HuH-7.5 (cell line): ENCODE measurements around the gene GPR27.

Experiments used
- DNase-seq: peaks from one replicate; pipeline ENCODE4 v3.0.0; 2011; ENCODE audit warnings: low spot score

GPR27 gene, protein sequence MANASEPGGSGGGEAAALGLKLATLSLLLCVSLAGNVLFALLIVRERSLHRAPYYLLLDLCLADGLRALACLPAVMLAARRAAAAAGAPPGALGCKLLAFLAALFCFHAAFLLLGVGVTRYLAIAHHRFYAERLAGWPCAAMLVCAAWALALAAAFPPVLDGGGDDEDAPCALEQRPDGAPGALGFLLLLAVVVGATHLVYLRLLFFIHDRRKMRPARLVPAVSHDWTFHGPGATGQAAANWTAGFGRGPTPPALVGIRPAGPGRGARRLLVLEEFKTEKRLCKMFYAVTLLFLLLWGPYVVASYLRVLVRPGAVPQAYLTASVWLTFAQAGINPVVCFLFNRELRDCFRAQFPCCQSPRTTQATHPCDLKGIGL

DNA sequence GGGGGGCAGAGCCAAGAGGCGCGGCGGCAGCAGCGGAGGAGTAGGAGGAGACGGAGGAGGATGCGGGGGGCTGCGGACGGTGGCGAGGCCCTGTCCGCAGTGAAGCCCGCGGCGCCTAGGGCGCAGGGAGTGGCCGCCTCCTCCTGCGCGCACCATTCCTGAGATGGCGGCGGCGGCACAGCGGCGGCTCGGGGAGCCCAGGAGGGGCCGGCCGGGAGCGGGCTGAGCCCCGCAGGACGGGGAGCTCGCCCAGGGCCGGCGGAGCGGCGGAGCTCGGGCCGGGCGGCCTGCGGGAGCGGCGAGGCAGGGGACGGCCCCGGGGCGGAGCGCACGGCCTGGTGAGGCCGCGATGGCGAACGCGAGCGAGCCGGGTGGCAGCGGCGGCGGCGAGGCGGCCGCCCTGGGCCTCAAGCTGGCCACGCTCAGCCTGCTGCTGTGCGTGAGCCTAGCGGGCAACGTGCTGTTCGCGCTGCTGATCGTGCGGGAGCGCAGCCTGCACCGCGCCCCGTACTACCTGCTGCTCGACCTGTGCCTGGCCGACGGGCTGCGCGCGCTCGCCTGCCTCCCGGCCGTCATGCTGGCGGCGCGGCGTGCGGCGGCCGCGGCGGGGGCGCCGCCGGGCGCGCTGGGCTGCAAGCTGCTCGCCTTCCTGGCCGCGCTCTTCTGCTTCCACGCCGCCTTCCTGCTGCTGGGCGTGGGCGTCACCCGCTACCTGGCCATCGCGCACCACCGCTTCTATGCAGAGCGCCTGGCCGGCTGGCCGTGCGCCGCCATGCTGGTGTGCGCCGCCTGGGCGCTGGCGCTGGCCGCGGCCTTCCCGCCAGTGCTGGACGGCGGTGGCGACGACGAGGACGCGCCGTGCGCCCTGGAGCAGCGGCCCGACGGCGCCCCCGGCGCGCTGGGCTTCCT is at the start of gene GPR27:
Gene GPR27 (plus strand): TSS at position 155 of the 909 bp plus-strand sequence. CDS start 195 bp downstream, at position 350.
- DNase-seq: peak; percentile 27

- no peak for DNase-seq
These were observed 48.7 kb upstream of the GPR27 start for GRCh38 chr3:71704915-71705314.

GRCh38 chr3:71705681-71706080 is 48.0 kb upstream of the GPR27 start:
- DNase-seq: no peak

DNA sequence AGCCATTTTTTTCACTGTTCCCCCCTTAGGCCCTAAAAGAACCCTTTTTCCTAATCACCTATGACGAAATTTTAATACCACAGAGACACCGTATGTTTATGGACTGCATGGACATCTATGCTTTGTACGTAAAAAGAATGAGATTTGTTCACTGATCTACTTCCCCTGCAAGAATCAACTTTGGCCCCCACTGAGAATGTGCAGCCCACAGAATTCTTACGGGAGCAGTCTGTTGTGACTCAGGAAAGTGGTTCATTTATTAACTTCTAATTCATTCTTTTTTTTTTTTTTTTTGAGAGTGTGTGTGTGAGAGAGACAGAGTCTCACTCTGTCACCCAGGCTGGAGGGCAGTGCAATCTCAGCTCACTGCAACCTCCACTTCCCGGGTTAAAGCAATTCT is 46.1 kb upstream of the GPR27 start:
- no peak for DNase-seq

- DNase-seq: no peak
These were observed 45.1 kb upstream of the GPR27 start for GRCh38 chr3:71708476-71709105.

DNA sequence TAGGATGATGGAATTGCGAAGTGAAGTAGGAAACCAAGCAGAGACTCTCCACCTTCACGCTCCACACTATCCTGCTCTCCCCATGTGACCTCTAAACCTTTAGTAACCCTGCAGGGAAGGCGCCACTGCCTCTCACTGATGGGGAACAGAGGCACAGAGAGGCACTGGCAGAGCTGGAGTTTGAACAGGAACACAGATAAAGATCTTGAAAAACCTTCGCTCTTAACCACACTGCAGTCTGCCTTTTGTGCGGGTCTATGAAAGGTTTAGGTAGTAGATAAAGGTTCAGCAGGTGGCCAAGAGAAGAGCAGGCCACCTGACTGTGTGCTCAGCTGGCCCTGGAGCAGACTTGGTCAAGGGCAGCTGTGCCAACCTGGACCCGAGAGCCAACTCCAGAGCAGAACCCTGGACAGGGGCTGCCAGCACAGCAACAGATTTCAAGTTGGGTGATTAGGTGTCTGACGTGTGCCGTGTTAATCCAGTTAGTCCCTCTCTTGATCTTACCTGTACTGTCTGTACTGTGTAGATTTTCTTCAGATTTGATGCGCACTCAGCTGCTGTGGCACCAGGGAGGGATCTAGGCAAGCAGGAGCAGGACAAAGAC is 43.6 kb upstream of the GPR27 start:
- DNase-seq: no peak

DNA sequence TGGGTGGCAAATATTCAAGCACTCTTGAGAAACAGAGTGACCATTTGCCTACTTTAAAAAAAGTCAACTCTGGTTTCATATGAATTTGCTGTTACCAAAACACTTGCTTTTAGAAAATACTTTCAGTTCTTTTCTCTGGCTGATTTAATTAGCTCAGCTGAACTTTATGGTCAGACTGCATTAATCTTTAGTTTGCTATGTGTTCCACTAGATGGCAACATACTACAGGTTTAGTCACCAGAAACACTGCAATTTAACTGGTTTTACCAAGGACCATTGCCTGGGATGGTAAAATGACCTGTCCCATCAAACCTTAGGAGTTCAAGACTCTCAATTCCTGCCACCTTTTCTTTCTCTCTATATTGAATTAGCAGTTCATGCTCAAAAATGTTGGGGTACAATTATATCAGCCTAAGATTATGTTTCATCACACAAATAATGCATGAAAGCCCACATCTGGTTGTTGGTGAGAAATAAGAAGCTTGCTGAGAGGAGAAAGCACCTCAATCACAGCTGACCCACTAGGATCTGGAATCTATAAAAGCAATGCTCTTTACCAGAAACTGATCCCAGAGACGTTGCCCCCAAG is 42.7 kb upstream of the GPR27 start:
- peak; percentile 15 for DNase-seq

DNA sequence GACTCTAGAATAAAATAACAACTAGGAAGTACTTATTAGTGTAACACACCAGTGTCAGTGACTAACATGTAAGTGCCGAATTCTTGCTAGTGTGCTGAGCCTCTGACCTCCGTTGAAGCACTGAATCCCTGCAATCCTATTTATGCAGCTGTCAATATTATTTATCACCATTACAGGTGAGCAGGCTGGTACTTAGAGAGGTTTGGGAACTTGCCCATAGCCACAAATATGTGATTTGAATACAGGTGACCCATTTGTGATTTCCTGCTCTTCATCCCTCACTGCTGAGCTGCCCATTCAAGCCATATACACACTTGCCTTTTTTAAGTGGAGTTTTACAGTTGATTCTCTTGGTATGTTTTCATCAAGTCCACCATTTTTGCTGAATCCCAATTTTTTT is 40.6 kb upstream of the GPR27 start:
- no peak for DNase-seq

- DNase-seq: no peak
These were observed 39.1 kb upstream of the GPR27 start for GRCh38 chr3:71714595-71714994.

- no peak for DNase-seq
These were observed 35.6 kb upstream of the GPR27 start for GRCh38 chr3:71718072-71718471.

DNA sequence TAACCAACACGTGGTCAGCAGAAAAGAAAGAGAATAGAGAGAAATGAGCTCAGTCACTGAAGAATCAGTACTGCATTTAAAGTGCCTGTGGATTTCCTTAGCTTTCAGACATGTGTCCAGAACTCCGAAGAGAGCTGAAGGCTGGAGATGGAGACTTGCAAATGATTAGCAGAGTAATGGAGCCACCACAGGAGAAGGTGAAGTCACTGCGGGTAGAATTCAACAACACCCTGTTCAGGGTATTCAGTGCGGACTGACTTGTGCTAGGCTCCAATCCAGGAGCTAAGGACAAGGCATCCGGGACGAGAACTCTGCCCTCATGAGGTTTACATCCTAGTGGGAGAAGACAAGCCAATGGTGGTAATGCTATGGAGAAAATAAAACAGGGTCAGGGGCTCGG is 32.7 kb upstream of the GPR27 start:
- DNase-seq: no peak

- no peak for DNase-seq
These were observed 32.0 kb upstream of the GPR27 start for GRCh38 chr3:71721651-71722157.

- no peak for DNase-seq
These were observed 31.0 kb upstream of the GPR27 start for GRCh38 chr3:71722693-71723092.

DNA sequence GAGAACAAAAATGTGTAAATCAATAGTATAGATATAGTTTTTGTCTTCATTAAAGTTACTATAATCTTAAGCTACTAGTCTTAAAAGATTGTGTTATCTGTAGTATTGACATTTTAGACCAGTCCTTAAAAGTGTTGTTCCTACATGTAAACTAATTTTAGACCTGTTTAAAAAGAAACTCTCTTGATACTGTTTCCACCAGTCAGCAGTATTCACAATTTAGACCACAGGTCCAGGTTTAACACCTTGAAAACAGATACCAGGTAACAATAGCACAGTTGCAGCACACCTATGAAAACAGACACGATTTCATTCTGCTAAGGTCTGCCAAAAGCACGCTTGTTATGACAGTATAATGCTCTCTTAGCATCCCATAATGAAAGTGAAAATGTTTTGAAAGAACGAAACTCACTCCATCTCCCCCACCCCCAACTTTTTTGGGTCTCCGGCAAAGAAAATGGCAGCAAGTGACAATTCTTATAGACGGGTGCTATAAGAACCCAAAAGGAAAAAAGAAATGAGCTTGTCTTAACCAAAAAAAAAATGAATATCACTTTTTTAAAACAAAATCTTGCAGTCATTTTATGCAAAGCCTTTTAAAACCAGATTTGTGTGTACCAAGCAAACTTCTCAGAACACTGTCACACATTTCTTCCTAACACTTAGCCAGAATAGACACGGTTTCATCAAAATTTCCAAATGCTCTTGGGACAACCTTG is 30.0 kb upstream of the GPR27 start:
- no peak for DNase-seq

DNA sequence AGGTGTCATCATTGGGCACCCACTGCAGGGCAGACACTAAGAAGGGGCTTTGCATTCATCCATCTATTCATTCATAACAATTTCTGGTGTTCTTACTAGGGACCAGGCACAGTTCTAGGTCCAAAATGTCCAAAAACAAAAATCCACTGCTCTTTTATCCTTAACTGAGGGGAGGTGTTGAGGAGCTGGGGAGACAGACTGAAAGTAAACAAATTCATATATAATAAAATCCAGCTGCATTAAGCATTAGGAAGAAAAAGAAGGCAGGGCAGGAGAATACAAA is 29.5 kb upstream of the GPR27 start:
- no peak for DNase-seq

GRCh38 chr3:71724584-71725270 is 28.9 kb upstream of the GPR27 start:
- peak; percentile 57 for DNase-seq

GRCh38 chr3:71725271-71725991 is 28.2 kb upstream of the GPR27 start, which contains the start of gene EIF4E3:
TSS of gene EIF4E3 (minus strand) at chr3:71725402. CDS start at chr3:71725367, 35 bp downstream.
- DNase-seq: peak; percentile 49

- DNase-seq: no peak
These were observed 27.5 kb upstream of the GPR27 start for GRCh38 chr3:71726146-71726545.

DNA sequence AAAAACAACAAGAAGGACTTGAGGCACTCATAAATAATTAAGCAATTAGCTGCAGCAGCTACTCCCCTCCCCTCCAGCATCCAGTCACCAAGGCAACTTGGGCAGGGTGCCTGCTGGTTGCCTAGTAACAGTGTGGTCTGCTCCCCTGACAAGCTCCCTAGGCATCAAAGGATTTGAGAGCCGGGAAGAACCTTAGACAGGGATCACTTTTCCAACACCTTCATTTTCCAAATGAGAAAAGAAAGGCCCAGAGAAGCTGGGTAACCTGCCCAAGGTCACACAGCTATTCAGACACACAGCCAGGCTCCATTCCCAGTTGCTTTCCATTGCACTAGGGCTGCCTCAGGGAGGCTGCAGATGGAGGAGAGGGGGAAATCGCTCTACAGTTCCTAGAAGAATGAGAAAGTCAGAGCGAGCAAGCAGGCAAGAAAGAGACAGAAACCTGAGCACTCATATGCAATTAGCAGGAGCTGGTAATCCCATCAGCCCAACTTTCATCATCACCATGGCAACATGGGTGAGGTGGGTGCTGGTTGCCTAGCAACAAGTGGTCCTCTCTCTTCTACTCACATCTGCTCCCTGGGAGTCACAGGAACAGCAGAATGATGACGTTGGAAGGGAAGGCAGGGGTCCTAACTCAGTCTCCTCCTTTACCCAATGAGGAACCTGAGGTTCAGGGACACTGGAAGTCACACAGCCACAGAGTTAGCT is 24.9 kb upstream of the GPR27 start:
- DNase-seq: no peak
